GM19397 (cell line): ENCODE measurements around the gene MAGEB6.
"Not testable (repeated sequence)": the region's sequence is repeated elsewhere in the genome, so short reads cannot be mapped to it uniquely, and the experiment has no call there.

Source experiments
- ATAC-seq: cut with Tn5 transposase; IDR thresholded peaks from one replicate; pipeline ENCODE4 v1.9.1; 2021; ENCODE audit warnings: mild to moderate bottlenecking, moderate library complexity; ENCODE audit not compliant: unreplicated experiment

Gene MAGEB6

GRCh38 chrX:26192204-26192603 is at the start of gene MAGEB6:
Gene MAGEB6 (plus strand): TSS chrX:26192440. CDS start chrX:26193847, 1,407 bp downstream.
- ATAC-seq, result no peak

DNA sequence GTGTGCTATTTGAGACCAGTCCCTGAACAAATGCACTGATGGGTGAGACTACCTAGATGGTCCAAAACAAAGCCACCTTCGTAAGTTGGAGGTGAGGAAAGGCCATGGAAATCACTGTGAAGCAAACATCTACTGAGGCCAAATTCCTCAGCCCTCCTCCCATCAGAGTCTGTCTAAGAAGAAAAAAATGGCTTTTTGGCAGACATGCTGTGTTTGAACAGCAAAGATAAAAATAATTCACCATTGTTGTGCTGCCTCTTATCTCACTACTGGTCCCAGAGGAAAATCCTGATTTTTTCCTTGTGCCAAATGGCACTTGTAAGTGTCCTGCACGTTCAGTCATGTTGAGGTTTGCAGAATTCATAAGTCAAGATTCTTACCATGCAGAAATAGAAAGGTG is 46.2 kb upstream of the MAGEB6 start:
- ATAC-seq, result no peak

- ATAC-seq, result no peak
These were observed 31.9 kb upstream of the MAGEB6 start, which contains the start of gene MAGEB6B for GRCh38 chrX:26160301-26160700. Gene MAGEB6B (plus strand): TSS chrX:26160601. CDS start chrX:26160601, 0 bp downstream.

DNA sequence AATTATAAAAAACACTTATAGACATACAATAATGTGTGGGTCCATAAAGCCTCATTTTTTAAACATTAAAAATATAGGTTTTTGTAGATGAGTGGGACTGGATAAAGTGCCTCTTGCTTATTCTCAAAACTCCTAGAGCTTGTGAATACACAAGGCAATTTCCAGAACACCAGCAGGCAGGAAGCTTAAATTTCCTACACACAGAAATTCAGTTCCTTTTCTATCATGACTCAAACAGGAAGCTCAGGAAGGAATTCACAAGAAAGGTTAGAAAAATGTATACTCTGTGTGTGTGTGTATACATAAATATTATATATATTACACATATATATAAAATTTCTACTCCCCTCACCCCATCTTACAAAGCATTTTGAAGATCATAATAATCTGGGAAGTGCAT is 11.3 kb downstream of the MAGEB6 start:
- ATAC-seq, result no peak

DNA sequence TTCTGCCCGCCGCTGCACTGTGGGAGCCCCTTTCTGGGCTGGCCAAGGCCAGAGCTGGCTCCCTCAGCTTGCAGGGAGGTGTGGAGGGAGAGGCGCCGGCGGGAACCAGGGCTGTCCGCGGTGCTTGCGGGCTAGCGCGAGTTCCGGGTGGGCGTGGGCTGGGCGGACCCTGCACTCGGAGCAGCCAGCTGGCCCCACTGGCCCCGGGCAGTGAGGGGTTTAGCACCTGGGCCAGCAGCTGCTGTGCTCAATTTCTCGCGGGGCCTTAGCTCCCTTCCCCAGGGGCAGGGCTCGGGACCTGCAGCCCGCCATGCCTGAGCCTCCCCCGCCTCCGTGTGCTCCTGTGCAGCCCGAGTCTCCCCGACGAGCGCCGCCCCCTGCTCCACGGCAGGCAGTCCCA is 12.5 kb downstream of the MAGEB6 start:
- ATAC-seq, result not testable (repeated sequence)

DNA sequence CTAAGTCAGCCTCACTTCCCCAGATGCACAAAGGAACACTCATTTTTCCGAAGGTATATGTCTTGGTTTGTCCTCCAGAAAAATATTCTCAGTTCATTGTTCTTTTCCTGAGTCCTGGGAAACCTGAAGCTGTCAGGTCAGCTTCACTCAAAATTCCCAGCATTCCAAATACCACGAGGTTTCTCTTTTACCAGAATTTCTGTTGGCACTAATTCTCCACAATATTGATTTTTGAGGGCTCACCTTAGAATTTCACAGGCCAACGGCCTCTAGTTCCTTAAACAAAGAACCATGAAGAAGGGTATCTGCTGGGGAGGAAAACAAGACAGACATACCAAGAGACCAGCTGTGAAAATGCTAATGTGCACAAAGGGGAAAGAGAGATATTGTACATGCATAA is 15.8 kb downstream of the MAGEB6 start:
- no peak for ATAC-seq

GRCh38 chrX:26215869-26216268 is 23.6 kb downstream of the MAGEB6 start, which contains the start of gene MAGEB5:
Gene MAGEB5 (plus strand): TSS chrX:26216169. CDS start chrX:26217302, 1,133 bp downstream.
- ATAC-seq, result no peak

- no peak for ATAC-seq
These were observed 27.1 kb downstream of the MAGEB6 start for GRCh38 chrX:26219351-26219750.

- no peak for ATAC-seq
These were observed 41.9 kb downstream of the MAGEB6 start for GRCh38 chrX:26234177-26234576.
